ENCODE results near the gene DPP6.

- TF ChIP-seq JUND (IDR thresholded peaks at IDR 0.05; ENCODE audit: borderline replicate concordance, low read depth, low read length) (no peak), JUND (tag; IDR thresholded peaks at IDR 0.05; ENCODE audit: borderline replicate concordance, low read depth, low read length) (no peak), FOXP1 (CRISPR knock-in tag; IDR thresholded peaks at IDR 0.05) (no peak), ATF6 (CRISPR knock-in tag; IDR thresholded peaks at IDR 0.05) (no peak), ZNF408 (CRISPR knock-in tag; IDR thresholded peaks at IDR 0.05; ENCODE audit: low read depth) (no peak), JUN (IDR thresholded peaks at IDR 0.05; ENCODE audit: borderline replicate concordance, low read depth, low read length) (no peak), JUN (CRISPR knock-in tag; IDR thresholded peaks at IDR 0.05; ENCODE audit: borderline replicate concordance) (no peak), ZKSCAN1 (IDR thresholded peaks at IDR 0.05; ENCODE audit: low read depth, low read length) (no peak), ZNF274 (IDR thresholded peaks at IDR 0.05; ENCODE audit: borderline replicate concordance, low read depth, low read length) (no peak), ZNF232 (CRISPR knock-in tag; IDR thresholded peaks at IDR 0.05) (no peak), BMI1 (IDR thresholded peaks at IDR 0.05; ENCODE audit: low read length) (no peak)
- TF ChIP-seq, protein P1, sequence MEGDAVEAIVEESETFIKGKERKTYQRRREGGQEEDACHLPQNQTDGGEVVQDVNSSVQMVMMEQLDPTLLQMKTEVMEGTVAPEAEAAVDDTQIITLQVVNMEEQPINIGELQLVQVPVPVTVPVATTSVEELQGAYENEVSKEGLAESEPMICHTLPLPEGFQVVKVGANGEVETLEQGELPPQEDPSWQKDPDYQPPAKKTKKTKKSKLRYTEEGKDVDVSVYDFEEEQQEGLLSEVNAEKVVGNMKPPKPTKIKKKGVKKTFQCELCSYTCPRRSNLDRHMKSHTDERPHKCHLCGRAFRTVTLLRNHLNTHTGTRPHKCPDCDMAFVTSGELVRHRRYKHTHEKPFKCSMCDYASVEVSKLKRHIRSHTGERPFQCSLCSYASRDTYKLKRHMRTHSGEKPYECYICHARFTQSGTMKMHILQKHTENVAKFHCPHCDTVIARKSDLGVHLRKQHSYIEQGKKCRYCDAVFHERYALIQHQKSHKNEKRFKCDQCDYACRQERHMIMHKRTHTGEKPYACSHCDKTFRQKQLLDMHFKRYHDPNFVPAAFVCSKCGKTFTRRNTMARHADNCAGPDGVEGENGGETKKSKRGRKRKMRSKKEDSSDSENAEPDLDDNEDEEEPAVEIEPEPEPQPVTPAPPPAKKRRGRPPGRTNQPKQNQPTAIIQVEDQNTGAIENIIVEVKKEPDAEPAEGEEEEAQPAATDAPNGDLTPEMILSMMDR (IDR thresholded peaks at IDR 0.05 in 2 of 3, conservative IDR thresholded peaks at IDR 0.05 in 1 of 3; ENCODE audit: insufficient read depth in 2 of 3, low read depth in 1 of 3, low read length in 3 of 3), result peak; percentile 32 to 53 (median 43); a peak in 4 of 6 replicates
- TF ChIP-seq, protein P2, sequence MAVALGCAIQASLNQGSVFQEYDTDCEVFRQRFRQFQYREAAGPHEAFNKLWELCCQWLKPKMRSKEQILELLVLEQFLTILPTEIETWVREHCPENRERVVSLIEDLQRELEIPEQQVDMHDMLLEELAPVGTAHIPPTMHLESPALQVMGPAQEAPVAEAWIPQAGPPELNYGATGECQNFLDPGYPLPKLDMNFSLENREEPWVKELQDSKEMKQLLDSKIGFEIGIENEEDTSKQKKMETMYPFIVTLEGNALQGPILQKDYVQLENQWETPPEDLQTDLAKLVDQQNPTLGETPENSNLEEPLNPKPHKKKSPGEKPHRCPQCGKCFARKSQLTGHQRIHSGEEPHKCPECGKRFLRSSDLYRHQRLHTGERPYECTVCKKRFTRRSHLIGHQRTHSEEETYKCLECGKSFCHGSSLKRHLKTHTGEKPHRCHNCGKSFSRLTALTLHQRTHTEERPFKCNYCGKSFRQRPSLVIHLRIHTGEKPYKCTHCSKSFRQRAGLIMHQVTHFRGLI (CRISPR knock-in tag; IDR thresholded peaks at IDR 0.05), result no peak
Measured at GRCh38 chr7:154859747-154860620, 807.8 kb downstream of the DPP6 start.
